Natural killer cell (primary cell): ENCODE results near the gene DPM2. TPM values are rescaled to one million over a fixed set of nuclear protein-coding genes. Genes with fewer than 3 reads are reported as not detected.

Experiments
- ATAC-seq, 3 donors: fragments of 150-1000 bp in 2 of 3; fragments of 200-7000 bp in 1 of 3; cut with Tn5 transposase; 1 replicate in 1 of 3; 2 replicates in 2 of 3; pipeline ENCODE4 v1.10.0; 2021; ENCODE audit warnings: mild to moderate bottlenecking in 2 of 3, moderate library complexity in 2 of 3
- DNase-seq, 2 donors: peaks; one replicate each; pipeline versions ENCODE4 v3.0.0 to v3.0.0-alpha.2; 2013 to 2021; ENCODE audit warnings: mixed read lengths in 1 of 2
- H3K27ac ChIP-seq: one replicate; pipeline ENCODE4 v1.5.1; 2013; ENCODE audit warnings: mild to moderate bottlenecking, low read length
- H3K27me3 ChIP-seq: one replicate; pipeline ENCODE4 v1.6.1; 2013; ENCODE audit warnings: low read length; ENCODE audit not compliant: control insufficient read depth, insufficient read depth
- H3K36me3 ChIP-seq: one replicate; pipeline ENCODE4 v1.6.1; 2013; ENCODE audit warnings: low read length; ENCODE audit not compliant: control insufficient read depth, insufficient read depth
- H3K4me1 ChIP-seq: one replicate; pipeline ENCODE4 v1.6.1; 2013; ENCODE audit warnings: low read length; ENCODE audit not compliant: control insufficient read depth, insufficient read depth
- H3K4me3 ChIP-seq: one replicate; pipeline ENCODE4 v1.5.1; 2013; ENCODE audit warnings: low read length
- H3K9me3 ChIP-seq: one replicate; pipeline ENCODE4 v1.6.1; 2013; ENCODE audit warnings: low read length; ENCODE audit not compliant: control insufficient read depth, insufficient read depth
- H3K27ac Mint-ChIP-seq, 2 donors: one replicate each; pipeline ENCODE4 v1.8.0; 2022; ENCODE audit warnings: mild to moderate bottlenecking in 2 of 2, mixed read lengths in 2 of 2, moderate library complexity in 1 of 2
- H3K27me3 Mint-ChIP-seq, 2 donors: one replicate each; pipeline ENCODE4 v1.8.0; 2022; ENCODE audit warnings: low read depth in 2 of 2, mixed read lengths in 2 of 2
- H3K36me3 Mint-ChIP-seq: one replicate; pipeline ENCODE4 v1.8.0; 2022; ENCODE audit warnings: mixed read lengths
- H3K4me1 Mint-ChIP-seq, 2 donors: one replicate each; pipeline ENCODE4 v1.8.0; 2022; ENCODE audit warnings: mixed read lengths in 2 of 2
- H3K4me3 Mint-ChIP-seq: one replicate; pipeline ENCODE4 v1.8.0; 2022; ENCODE audit warnings: mild to moderate bottlenecking, moderate library complexity, mixed read lengths
- H3K9me3 Mint-ChIP-seq, 2 donors: one replicate each; pipeline ENCODE4 v1.8.0; 2022; ENCODE audit warnings: mixed read lengths in 2 of 2
- WGBS: methylation state at CpG from one replicate; pipeline ENCODE4 v1.1.7; 2013; ENCODE audit warnings: missing lambda C conversion rate; ENCODE audit not compliant: insufficient coverage; 5-methylcytosine and 5-hydroxymethylcytosine counted together
- intact Hi-C: fragments of 100-400 bp; cut with micrococcal nuclease; formaldehyde crosslinking; loops from one replicate; pipeline ENCODE4 v1.14.2; 2022
- total RNA-seq, 4 donors: library from RNA; stranded (reverse); fragments of 120-200 nt in 1 of 4; gene quantifications; one replicate each; pipeline versions ENCODE4 v1.2.3 to v1.2.4, GENCODE V29; 2013 to 2022
- TF ChIP-seq, protein P1 (sequence below): fragments of 200-600 bp; IDR thresholded peaks from one replicate; pipeline ENCODE4 v1.8.0; 2022; ENCODE audit warnings: antibody characterized with exemption

DPM2 gene
- total RNA-seq, 3 donors from 2014 or later (not counting 1 experiment from before 2014, with no cell fraction given): 22.9 to 31.4 (median 24.1) TPM

DNA sequence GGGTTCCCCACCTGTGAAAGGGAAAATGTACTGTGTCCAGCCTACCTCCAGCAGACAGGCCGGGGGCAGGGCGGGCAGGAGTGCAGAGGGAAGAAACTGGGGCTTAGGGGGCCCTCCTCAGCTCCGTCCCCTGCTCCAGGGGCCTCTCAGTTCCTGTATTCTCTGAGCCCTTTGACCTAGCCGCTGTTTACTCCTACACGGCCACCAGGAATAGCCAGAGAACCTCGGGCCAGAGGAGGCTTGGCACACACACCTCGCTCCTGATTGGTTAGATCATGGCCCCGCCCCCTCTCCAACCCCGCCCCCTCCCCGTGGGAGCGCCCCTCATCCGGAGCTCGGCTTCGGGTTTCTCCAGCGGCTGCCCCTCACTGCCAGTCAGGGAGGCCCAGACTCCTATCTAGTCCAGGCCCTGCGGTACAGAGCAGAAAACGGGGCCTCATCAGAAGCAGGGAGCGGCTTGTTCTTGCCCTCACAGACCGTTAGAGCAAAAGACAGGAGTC lies 40.4 kb downstream of the DPM2 start:
- Histone ChIP-seq H3K4me1 (peaks cover 58% of the 10 kb centered on the region), H3K9me3 (peaks cover 10% of the 10 kb centered on the region), H3K4me3 (no peak overlapping the region), H3K27me3 (no peaks in the 10 kb centered on the region), H3K27ac (peak overlapping the region; percentile 15), H3K36me3 (peaks cover 43% of the 10 kb centered on the region)
- Mint-ChIP-seq H3K27ac (peak overlapping the region; percentile 43 to 63), H3K4me3 (peak overlapping the region; percentile 66), H3K9me3 (no peaks in the 10 kb centered on the region), H3K27me3 (no peaks in the 10 kb centered on the region), H3K4me1 (peaks cover 32 to 63% of the 10 kb centered on the region in 2 donors), H3K36me3 (peaks cover 20% of the 10 kb centered on the region)
- TF ChIP-seq, protein P1, sequence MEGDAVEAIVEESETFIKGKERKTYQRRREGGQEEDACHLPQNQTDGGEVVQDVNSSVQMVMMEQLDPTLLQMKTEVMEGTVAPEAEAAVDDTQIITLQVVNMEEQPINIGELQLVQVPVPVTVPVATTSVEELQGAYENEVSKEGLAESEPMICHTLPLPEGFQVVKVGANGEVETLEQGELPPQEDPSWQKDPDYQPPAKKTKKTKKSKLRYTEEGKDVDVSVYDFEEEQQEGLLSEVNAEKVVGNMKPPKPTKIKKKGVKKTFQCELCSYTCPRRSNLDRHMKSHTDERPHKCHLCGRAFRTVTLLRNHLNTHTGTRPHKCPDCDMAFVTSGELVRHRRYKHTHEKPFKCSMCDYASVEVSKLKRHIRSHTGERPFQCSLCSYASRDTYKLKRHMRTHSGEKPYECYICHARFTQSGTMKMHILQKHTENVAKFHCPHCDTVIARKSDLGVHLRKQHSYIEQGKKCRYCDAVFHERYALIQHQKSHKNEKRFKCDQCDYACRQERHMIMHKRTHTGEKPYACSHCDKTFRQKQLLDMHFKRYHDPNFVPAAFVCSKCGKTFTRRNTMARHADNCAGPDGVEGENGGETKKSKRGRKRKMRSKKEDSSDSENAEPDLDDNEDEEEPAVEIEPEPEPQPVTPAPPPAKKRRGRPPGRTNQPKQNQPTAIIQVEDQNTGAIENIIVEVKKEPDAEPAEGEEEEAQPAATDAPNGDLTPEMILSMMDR: no peak
- intact Hi-C loops: no loop called here
- WGBS: 38% methylated on average over 18 of the region's 19 CpGs
- peak in 1 of 2 donors; percentile 45 for DNase-seq
- ATAC-seq: peak in 2 of 3 donors; percentile 27 to 40

GRCh38 chr9:127896395-127897192 lies 41.1 kb downstream of the DPM2 start:
- peaks cover 10% of the 10 kb centered on the region for H3K9me3 ChIP-seq
- ATAC-seq (no peak), DNase-seq (no peak)
- H3K4me1 ChIP-seq: peaks cover 52% of the 10 kb centered on the region
- Mint-ChIP-seq H3K4me3 (no peak overlapping the region), H3K27me3 (no peaks in the 10 kb centered on the region), H3K27ac (peak overlapping the region; percentile 43 to 63), H3K36me3 (peaks cover 21% of the 10 kb centered on the region), H3K9me3 (no peaks in the 10 kb centered on the region), H3K4me1 (peaks cover 34 to 62% of the 10 kb centered on the region in 2 donors)
- peak overlapping the region; percentile 15 for H3K27ac ChIP-seq
- TF ChIP-seq, protein P1: no peak
- H3K36me3 ChIP-seq: peaks cover 45% of the 10 kb centered on the region
- no peaks in the 10 kb centered on the region for H3K27me3 ChIP-seq
- intact Hi-C loops: no loop called here
- no peak overlapping the region for H3K4me3 ChIP-seq
- 90% methylated on average over 16 of the region's 16 CpGs for WGBS

- H3K9me3 ChIP-seq: peaks cover 10% of the 10 kb centered on the region
- ATAC-seq (no peak), DNase-seq (no peak)
- peaks cover 44% of the 10 kb centered on the region for H3K4me1 ChIP-seq
- H3K4me1 Mint-ChIP-seq: peaks cover 34 to 62% of the 10 kb centered on the region in 2 donors
- no peak overlapping the region for H3K27ac ChIP-seq
- 95% methylated on average over 8 of the region's 8 CpGs for WGBS
- peaks cover 50% of the 10 kb centered on the region for H3K36me3 ChIP-seq
- peaks cover 21% of the 10 kb centered on the region for H3K36me3 Mint-ChIP-seq
- no peaks in the 10 kb centered on the region for H3K9me3 Mint-ChIP-seq
- TF ChIP-seq, protein P1: no peak
- H3K4me3 Mint-ChIP-seq: peak overlapping the region; percentile 60
- H3K4me3 ChIP-seq: no peak overlapping the region
- peak overlapping the region; percentile 29 to 43 for H3K27ac Mint-ChIP-seq
- no peaks in the 10 kb centered on the region for H3K27me3 ChIP-seq
- H3K27me3 Mint-ChIP-seq: no peaks in the 10 kb centered on the region
- intact Hi-C loops: no loop called here
Measured at GRCh38 chr9:127895811-127896210, 41.8 kb downstream of the DPM2 start.
